HEK293 (cell line): ENCODE data around the gene TRAF7.
"Not testable (repeated sequence)": the region's sequence is repeated elsewhere in the genome, so short reads cannot be mapped to it uniquely, and the experiment has no call there.

ENCODE experiments used
- ZFP41 ChIP-seq: fragments of 450-650 bp; formaldehyde crosslinking; IDR thresholded peaks from 2 replicates; pipeline ENCODE4 v1.5.1; 2016; ENCODE audit warnings: missing biosample characterization, missing genetic modification characterization, borderline replicate concordance
- TF ChIP-seq, protein P1 (sequence below): fragments of 450-650 bp; formaldehyde crosslinking; IDR thresholded peaks from 2 replicates; pipeline ENCODE4 v1.5.1; 2016; ENCODE audit warnings: missing biosample characterization, missing genetic modification characterization

DNA sequence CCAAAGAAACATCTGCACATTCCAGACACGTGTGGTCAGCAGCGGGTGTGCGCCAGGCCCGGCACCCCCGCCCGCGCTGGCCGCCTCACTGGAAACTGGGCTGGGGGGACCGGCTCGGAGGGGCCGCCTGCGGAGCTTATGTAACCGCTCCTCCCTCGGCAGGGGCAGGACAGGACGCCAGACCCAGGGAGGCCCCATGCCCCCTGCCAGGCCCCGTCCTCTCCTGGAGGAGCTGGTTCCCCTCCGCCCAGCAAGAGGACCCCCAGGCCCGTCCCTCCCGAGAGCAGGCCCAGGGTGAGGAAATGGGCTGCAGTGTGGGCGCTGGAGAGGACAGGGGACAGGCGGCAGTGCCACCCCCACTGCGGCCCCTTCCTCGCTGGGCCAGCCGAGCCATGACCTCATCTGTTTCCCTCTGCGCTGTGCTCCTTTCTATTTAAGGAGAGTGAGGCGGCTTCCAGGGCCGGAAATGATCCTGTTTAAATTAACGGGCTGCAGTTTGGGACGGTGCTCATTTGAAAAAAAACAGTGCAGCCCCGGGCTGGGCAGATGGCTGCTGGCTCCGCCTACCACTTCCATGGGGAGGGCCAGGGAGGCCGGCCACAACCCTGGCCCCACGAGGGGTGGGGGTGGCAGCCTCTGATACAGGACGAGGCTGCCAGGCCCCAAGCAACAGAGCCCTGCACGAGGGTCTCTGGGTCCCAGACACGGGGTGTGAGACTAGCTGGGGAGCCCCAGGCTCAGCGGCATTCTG, 30.7 kb upstream of the TRAF7 start:
- TF ChIP-seq ZFP41 (tag by site-specific recombination), result not testable (repeated sequence)
- TF ChIP-seq, protein P1, sequence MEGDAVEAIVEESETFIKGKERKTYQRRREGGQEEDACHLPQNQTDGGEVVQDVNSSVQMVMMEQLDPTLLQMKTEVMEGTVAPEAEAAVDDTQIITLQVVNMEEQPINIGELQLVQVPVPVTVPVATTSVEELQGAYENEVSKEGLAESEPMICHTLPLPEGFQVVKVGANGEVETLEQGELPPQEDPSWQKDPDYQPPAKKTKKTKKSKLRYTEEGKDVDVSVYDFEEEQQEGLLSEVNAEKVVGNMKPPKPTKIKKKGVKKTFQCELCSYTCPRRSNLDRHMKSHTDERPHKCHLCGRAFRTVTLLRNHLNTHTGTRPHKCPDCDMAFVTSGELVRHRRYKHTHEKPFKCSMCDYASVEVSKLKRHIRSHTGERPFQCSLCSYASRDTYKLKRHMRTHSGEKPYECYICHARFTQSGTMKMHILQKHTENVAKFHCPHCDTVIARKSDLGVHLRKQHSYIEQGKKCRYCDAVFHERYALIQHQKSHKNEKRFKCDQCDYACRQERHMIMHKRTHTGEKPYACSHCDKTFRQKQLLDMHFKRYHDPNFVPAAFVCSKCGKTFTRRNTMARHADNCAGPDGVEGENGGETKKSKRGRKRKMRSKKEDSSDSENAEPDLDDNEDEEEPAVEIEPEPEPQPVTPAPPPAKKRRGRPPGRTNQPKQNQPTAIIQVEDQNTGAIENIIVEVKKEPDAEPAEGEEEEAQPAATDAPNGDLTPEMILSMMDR (tag by site-specific recombination), result not testable (repeated sequence)
